SHP77 (cell line): Measurements from ENCODE around the gene MESD.

Source experiments
- DNase-seq, 2 experiments: peaks; one replicate each; lab custom pipeline; 2025; lab: John Stamatoyannopoulos, UW

MESD gene

GRCh38 chr15:80989518-80990478, at the start of gene MESD:
TSS of gene MESD (minus strand) at chr15:80989819. CDS start at chr15:80989791, 28 bp downstream.
- peak; percentile 89 to 90 for DNase-seq

GRCh38 chr15:81038975-81039607, 49.5 kb upstream of the MESD start:
- DNase-seq = no peak

- no peak for DNase-seq
Measured at GRCh38 chr15:81037952-81038743, 48.5 kb upstream of the MESD start.

DNA sequence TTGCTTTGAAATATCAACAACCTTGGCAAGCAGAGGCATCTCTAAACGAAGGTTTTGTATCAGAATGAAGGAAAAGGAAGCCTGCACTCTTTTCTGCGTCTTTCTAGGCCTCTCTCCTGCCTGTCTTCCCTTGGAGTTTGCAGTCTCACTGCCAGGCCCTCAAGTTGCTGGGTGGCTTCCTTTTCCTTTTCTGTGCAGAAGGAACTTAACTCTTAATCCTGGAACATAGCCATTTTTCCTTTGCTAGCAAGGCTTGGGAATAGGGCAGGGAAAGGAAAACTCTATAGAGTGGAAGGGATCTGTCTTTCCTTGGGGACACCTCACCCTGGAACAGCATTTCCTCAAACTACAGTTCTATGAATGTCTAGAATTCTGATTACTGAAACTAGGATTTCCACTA, 43.9 kb upstream of the MESD start:
- no peak for DNase-seq

DNA sequence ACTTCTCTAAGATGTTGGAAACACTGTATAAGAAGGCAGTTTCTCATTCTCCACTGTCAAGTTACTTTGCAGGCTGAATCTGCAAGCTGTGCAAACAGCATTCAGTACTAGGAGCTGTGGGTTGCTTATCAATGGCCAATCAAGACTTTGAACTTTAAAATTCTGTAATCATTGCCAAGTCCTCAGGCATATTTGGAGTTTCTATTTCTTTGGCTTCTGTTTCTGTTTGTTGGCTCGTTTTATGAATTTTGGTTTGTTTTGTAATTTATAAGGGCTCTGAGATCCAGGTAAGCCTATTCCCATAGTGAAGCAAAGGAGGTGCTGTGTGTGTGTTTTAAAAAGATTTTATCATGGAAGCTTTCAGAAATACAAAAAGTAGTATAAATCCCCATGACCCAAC, 43.2 kb upstream of the MESD start:
- DNase-seq = no peak

GRCh38 chr15:81032355-81032754, 42.7 kb upstream of the MESD start:
- no peak for DNase-seq

DNA sequence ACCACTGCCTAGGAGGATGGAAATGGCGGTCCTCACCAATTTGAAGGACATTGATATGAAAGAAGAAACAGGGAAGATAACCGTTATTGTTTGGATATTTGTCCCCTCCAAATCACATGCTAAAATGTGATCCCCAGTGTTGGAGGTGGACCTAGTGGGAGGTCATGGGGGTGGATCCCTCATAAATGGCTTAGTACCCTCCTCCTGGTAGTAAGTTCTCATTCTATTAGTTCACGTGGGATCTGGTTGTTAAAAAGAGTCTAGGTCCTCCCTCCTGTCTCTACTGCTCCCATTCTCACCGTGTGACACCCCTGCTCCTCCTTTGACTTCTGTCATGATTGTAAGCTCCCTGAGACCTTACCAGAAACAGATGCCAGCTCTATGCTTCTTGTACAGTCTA, 41.6 kb upstream of the MESD start:
- no peak for DNase-seq

DNA sequence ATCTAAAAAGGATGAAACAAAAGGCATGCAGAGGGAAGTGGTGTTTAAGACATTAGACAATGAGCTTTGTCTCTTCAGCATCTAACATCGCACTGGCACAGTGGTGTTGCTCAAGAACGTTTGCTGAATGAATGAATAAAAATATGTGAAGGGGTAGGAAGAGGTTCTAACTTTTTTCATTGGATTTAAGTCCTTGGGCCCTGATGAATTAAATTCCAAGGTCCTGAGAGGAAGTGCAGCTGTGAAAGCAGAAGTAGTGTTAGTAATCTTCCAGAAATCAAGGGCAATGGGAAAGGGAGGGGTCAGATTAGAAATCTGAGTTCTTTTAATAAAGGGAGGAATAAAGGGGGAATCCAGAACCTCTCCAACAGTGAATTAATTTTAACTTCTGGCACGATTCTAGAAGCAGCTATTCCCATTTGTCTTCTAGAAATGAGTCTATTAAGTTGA, 40.7 kb upstream of the MESD start:
- no peak for DNase-seq

DNA sequence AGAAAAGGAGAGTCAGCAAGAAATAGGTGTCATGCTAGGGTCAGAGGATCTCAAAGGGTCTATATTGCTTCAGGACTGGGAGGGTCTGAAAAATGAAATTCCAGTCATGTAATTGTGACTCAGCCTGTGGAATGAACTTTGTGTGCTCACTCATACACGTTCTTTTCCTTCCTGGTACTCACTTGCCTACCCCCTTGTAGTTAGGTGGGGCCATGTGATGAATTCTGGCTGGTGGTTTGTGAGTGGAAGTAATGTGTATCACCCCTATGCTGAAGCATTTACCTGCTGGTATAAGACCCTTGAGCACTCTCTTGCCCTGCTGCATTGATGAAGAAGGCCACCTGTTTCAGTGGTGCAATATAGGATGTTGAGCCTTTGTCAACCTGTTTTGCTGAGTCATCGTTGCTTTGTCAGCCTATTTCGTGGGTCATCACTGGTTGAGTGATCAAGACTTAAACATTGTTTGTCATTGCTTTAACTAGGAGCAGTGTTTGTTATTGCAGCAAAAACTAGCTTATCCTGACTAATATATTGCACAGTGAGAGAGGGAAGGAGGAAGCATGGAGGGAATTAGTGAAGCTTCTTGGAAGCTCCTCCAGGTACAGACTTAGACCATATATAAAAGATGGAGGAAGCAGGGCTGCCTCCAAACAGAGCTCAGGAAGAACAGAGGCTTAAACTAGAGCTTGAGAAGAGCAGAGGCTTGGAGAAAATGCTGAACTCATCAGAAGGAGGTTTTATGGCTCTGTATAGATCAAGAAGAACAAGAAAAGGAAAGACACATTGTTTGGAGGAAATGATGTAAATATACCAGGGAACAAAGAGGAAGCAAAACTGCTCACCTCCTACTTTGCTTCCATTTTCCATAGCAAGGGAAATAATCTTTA, 40.0 kb upstream of the MESD start:
- DNase-seq = no peak

DNA sequence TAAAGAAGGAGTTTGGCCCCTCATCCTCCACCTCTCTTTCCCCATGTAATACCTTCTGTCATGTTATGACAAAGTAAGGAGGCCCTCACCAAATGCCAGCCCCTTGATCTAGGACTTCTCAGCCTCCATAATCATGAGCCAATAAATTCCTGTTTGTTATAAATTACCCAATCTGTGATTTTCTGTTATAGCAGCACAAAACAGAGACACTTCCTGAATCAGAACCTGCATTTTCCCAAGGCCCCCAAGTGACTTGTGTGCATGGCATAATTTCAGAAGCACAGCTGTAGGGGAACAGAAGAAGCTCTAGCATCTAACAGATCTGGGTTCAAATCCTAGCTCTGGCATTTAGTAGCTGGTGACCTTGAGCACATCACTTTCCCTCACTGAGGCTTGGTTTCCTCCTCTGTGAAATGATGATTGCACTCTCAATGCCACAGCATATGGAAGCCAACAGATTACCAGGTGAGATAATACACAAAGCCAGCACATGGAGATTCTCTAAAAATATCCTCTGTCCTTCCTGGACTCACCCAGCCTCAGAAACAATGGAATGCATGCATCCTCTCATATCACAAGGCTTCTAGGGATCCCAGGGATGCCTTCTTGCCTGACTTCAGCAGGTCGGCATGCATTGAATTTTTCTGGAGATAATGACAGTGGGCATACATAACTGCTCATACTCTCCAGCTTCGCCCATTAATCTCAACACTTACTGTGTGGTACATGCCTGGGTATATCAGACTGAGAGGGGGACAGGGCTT, 37.4 kb upstream of the MESD start:
- DNase-seq = no peak

DNA sequence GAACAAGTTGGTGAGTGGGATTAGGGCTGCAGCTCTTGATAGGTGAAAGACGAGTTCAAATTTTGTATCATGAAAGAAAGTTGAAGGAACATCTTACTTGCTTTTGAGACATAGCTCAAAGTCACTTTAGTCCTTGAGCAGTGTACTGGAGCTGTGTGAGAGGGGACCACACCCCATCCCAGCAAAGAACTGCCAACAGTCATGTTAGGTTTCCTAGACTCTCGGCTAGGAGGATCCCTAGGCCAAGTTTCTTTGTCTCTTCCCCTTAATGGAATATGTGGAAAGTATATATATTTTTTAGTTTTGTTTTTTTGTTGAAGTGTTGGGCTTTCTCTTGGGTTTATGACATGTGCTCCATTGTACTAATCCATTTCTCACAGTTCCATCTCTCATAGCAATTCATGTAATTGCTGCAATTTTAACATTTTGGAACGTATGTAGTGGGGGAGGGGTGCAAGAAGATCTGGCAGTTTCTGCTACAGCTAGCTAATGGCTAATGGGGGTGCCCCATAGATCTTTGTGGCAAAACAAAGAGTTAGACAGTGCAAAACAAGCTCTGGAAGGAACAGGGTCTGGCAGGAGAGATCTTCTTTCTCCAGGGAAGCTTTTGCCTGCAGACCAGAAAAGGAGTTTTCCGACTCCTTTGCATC, 36.2 kb upstream of the MESD start:
- DNase-seq = no peak

DNA sequence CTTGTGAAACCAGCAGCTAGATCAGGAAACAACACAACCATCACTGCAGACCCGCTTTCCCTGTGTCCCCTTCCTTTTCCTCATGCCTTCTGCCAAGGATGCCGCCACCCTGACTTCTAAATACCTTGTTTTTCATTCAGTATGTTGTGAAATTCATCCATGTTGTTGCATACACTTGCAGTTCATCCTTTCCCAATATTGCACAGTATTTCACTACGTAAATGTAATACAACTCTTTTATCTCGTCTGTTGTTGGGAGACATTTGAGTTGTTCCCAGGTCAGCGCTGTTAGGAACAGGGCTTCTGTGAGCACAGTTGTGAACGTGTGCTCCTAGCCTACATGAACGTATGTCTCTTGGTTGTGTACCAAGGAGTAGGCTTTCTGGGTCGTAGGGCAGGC, 35.3 kb upstream of the MESD start:
- DNase-seq = no peak

DNA sequence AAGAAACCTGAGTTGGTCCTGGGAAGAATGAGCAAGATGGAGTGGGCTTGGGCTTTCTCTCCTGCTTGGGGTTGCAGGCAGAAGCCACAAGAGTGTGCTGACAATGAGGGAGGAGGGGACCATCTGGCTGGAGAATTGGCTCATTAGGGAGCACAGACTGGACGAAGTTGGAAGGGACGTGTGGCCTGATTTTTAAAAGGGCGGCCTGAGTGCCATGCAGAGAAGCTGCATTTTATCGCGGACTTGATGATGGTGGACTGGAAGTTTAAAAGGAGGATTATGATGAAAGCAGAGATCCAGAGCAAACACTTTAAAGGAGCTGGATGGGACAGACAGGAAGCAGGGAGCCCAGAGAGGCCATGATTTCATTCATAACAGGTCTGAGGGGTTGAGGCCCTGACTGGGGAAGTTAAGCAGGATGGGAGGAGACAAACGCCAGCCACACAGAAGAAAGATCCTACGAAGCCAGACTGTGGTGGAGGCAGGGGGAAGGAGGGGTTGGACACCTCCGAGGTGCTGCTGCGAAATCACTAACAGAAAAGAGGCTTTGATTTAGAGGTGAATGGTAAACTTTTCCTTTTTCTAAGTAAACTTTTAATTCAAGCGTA, 34.8 kb upstream of the MESD start:
- no peak for DNase-seq

DNA sequence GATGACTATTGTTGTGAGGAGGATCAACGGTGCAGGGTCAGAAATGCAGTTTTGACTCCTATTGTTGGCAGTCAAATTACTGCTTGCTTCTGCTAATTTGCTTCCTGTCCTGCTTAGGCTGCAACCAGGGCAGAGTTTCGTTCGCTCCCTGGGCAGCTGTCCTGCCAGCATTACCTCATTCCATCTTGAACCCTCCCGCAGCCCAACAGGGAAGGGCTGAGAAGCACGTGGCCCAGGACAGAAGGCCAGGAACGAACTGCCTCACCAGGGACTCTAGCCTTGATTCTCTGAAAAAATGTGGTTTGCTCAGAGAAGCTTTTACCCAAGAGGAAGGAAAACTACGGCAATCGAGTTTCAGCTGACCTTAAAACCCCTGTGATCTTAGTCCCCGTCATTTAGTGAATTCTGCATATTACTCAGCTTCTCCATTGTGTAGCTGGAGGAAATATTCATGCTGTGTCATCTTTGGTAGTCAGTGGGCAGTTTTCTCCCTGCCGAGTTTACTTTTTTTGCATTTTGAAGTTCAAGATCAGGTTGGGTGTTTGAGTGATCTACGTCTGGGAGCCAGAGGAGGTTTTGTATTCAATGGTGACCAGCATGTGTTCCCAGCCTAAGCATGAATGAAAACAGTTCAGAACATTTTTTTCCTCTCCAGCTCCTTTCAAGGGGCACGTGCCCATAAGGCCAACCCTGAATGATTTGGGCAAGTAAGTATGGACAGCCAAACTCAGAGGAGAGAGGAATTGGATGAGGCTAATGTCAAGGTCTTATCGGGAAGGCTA, 34.1 kb upstream of the MESD start:
- no peak for DNase-seq

- no peak for DNase-seq
Measured at GRCh38 chr15:81021321-81021720, 31.7 kb upstream of the MESD start.

DNA sequence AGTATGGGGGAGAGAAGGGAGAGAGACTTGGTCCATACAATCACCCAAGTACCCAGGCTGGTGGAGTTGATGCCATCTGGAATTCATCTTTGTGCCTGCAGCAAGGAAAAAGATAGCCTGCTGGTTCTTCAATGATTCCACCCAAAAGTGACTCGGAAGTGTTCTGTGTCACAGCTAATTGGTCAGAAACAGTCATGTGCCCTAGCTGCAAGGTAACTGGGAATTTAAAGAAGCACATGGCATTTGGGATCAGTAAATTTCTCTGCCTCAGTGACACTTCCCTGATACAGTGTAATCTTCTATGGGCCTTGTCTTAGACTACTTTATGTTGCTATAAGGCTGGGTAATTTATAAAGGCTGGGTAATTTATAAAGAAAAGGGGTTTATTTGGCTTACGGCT, 28.6 kb upstream of the MESD start:
- DNase-seq = no peak

- DNase-seq = no peak
Measured at GRCh38 chr15:81016489-81017068, 27.0 kb upstream of the MESD start.

GRCh38 chr15:81015621-81016488, 26.2 kb upstream of the MESD start:
- DNase-seq = no peak
